Kidney (tissue), 14 donors: ENCODE data around the gene LXN. TPM values are rescaled to one million over a fixed set of nuclear protein-coding genes. Genes with fewer than 3 reads are reported as not detected.

Experiments
- DNase-seq, 5 donors: peaks; one replicate each; pipeline ENCODE4 v3.0.0-alpha.2; 2013 to 2020
- FAIRE-seq: peaks from 2 replicates; lab custom pipeline; 2012; peaks lifted over from hg19 to GRCh38; lab: Jason Lieb, UNC
- H3K27ac ChIP-seq, 2 donors: one replicate each; pipeline ENCODE4 v1.7.0; 2013; ENCODE audit warnings: low read depth in 2 of 2, low read length in 2 of 2, inconsistent platforms in 1 of 2
- H3K27me3 ChIP-seq: one replicate; pipeline ENCODE4 v1.7.1; 2013; ENCODE audit warnings: low read length, inconsistent platforms; ENCODE audit not compliant: control insufficient read depth, insufficient read depth
- H3K36me3 ChIP-seq, 3 donors: one replicate each; pipeline versions ENCODE4 v1.7.0 to v1.7.1; 2013; ENCODE audit warnings: low read length in 3 of 3, control low read depth in 1 of 3, inconsistent platforms in 1 of 3; ENCODE audit not compliant: insufficient read depth in 3 of 3, control insufficient read depth in 2 of 3
- H3K4me1 ChIP-seq, 3 donors: one replicate each; pipeline versions ENCODE4 v1.7.0 to v1.7.1; 2013; ENCODE audit warnings: low read length in 3 of 3, inconsistent platforms in 1 of 3, low read depth in 1 of 3; ENCODE audit not compliant: control insufficient read depth in 2 of 3, insufficient read depth in 2 of 3
- H3K4me3 ChIP-seq, 3 donors: one replicate each; pipeline versions ENCODE4 v1.7.0 to v1.8.1; 2013; ENCODE audit warnings: low read length in 3 of 3, control low read depth in 1 of 3, inconsistent platforms in 1 of 3
- H3K9ac ChIP-seq, 3 donors: one replicate each; pipeline versions ENCODE4 v1.7.0 to v1.7.1; 2013; ENCODE audit warnings: low read length in 3 of 3, control low read depth in 1 of 3, inconsistent platforms in 1 of 3
- H3K9me3 ChIP-seq, 3 donors: one replicate each; pipeline versions ENCODE4 v1.7.0 to v1.7.1; 2013; ENCODE audit warnings: low read length in 3 of 3, control low read depth in 1 of 3, inconsistent platforms in 1 of 3; ENCODE audit not compliant: control insufficient read depth in 2 of 3, insufficient read depth in 1 of 3
- intact Hi-C: fragments of 100-400 bp; cut with DNase I; formaldehyde crosslinking; loops from one replicate; pipeline ENCODE4 v1.11.1; 2022
- polyA plus RNA-seq: library from polyadenylated mRNA; stranded (reverse); fragments of 350-450 nt; fragmentation: Illumina TruSeq; extraction: RNeasy Lipid Tissue Mini Kit (QIAGEN cat#74804); gene quantifications from one replicate; pipeline ENCODE4 v1.2.3, GENCODE V29; 2014; ENCODE audit warnings: low read depth, low replicate concordance; ENCODE audit not compliant: insufficient read depth
- total RNA-seq: library from RNA; stranded (reverse); fragmentation: NEBNext Ultra II Directional; extraction: Animal tissue kit (Norgen Biotek cat#: 25700); gene quantifications from one replicate; pipeline ENCODE4 v1.2.1, GENCODE V29; 2021
- TF ChIP-seq, protein P1 (sequence below): IDR thresholded peaks from 3 replicates; pipeline ENCODE4 v1.5.1; 2012; ENCODE audit warnings: mild to moderate bottlenecking, moderate library complexity, borderline replicate concordance; ENCODE audit not compliant: insufficient read depth; ENCODE audit errors: extremely low read depth
- donor health status: control.
- donor health status: control.
- donor health status: control.
- donor health status: control.
- donor health status: control.
- donor health status: DM: yes; HTN: yes; CAD: no.
- donor health status: Normal renal cell carcinoma (clear cell type).

The LXN gene
- total and polyA plus RNA-seq, 2 donors from 2014 or later = 20.6 to 21.6 TPM

DNA sequence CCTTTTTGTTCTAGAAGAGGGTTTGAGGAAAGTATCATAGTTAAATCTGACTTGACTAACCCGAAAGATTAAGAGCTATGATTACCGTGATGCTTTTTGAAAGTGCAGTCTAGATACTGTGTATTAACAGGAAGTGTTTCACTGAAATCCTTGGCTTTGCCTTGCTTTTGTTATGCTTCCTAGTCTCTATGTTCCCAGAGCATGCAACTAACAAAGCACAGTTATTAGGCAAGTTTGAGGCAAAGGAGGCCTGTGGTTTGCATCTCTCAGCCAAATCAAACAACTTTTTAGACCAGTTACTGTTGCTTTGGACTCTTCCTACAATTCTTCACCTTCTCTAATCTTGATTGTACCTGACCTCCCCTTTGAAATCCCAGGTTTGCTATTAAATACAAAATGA lies 3.9 kb downstream of the LXN start:
- Histone ChIP-seq H3K9me3 (no peaks in the 10 kb centered on the region), H3K27me3 (no peaks in the 10 kb centered on the region), H3K36me3 (peaks cover 3 to 32% (median 22%) of the 10 kb centered on the region in 3 donors), H3K27ac (no peak overlapping the region), H3K9ac (no peak overlapping the region), H3K4me3 (no peak overlapping the region), H3K4me1 (peaks cover 0 to 10% (median 5%) of the 10 kb centered on the region in 3 donors)
- DNase-seq = no peak
- TF ChIP-seq, protein P1, sequence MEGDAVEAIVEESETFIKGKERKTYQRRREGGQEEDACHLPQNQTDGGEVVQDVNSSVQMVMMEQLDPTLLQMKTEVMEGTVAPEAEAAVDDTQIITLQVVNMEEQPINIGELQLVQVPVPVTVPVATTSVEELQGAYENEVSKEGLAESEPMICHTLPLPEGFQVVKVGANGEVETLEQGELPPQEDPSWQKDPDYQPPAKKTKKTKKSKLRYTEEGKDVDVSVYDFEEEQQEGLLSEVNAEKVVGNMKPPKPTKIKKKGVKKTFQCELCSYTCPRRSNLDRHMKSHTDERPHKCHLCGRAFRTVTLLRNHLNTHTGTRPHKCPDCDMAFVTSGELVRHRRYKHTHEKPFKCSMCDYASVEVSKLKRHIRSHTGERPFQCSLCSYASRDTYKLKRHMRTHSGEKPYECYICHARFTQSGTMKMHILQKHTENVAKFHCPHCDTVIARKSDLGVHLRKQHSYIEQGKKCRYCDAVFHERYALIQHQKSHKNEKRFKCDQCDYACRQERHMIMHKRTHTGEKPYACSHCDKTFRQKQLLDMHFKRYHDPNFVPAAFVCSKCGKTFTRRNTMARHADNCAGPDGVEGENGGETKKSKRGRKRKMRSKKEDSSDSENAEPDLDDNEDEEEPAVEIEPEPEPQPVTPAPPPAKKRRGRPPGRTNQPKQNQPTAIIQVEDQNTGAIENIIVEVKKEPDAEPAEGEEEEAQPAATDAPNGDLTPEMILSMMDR = no peak
- no peak for FAIRE-seq
- intact Hi-C loops = loop anchor here (10.0 kb wide), 1 partner anchor 126 kb away; no protein-coding TSS in a partner anchor

DNA sequence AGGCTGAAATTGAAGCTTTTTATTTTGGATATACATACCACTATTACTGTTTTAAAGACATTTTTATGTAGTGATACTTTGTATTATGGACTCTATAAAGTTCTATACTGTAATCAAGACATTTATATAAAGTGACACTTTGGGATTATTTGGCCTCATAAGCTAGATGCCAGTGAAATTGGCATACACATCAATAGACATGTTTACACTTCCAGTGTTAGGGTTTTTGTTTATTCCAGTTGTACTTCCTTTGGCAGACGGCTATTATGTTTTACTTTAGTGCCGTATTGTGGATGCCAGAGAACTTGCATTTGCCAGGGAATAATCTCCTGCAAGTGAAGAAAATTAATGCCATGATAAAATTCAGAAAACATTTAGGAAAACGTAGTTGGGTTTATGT lies 6.0 kb downstream of the LXN start:
- H3K4me3 ChIP-seq = no peak overlapping the region
- DNase-seq (no peak), FAIRE-seq (no peak)
- H3K36me3 ChIP-seq = peaks cover 3 to 37% (median 30%) of the 10 kb centered on the region in 3 donors
- H3K9me3 ChIP-seq = no peaks in the 10 kb centered on the region
- intact Hi-C loops = loop anchor here (10.0 kb wide), 1 partner anchor 128 kb away; no protein-coding TSS in a partner anchor
- peaks cover 0 to 2% (median 0%) of the 10 kb centered on the region in 3 donors for H3K4me1 ChIP-seq
- no peak overlapping the region for H3K27ac ChIP-seq
- H3K9ac ChIP-seq = no peak overlapping the region
- H3K27me3 ChIP-seq = no peaks in the 10 kb centered on the region
- TF ChIP-seq, protein P1 = no peak

DNA sequence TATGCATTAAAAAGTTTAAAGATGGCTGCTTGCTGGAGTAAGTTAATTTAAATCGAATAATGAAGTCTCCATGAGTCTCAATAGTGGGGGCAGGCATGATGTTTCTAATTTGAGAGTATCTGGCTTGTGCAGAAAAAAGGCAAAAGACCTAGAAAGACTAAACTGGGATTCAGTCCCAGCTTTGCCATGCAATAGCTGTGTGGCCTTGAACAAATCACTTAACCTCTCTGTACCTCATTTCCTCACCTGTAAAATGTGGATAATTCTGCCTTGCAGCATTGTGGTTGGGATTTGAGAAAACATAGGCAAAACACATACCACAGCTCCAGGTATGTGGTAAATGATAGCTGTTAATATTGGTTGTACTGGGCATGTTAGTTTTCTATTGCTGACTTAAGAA lies 8.6 kb downstream of the LXN start:
- H3K4me3 ChIP-seq = no peak overlapping the region
- H3K9me3 ChIP-seq = no peaks in the 10 kb centered on the region
- H3K27ac ChIP-seq = no peak overlapping the region
- H3K9ac ChIP-seq = no peak overlapping the region
- peaks cover 0 to 47% (median 36%) of the 10 kb centered on the region in 3 donors for H3K36me3 ChIP-seq
- no peak for DNase-seq
- intact Hi-C loops = loop anchor here (10.0 kb wide), 1 partner anchor 131 kb away; no protein-coding TSS in a partner anchor
- TF ChIP-seq, protein P1 = no peak
- no peak for FAIRE-seq
- no peaks in the 10 kb centered on the region for H3K4me1 ChIP-seq
- H3K27me3 ChIP-seq = no peaks in the 10 kb centered on the region

- Histone ChIP-seq H3K36me3 (peaks cover 0 to 49% (median 34%) of the 10 kb centered on the region in 3 donors), H3K4me3 (no peak overlapping the region), H3K27me3 (no peaks in the 10 kb centered on the region), H3K9ac (no peak overlapping the region), H3K4me1 (no peaks in the 10 kb centered on the region), H3K9me3 (no peaks in the 10 kb centered on the region), H3K27ac (no peak overlapping the region)
- intact Hi-C loops = loop anchor here (10.0 kb wide), 1 partner anchor 132 kb away; no protein-coding TSS in a partner anchor
- TF ChIP-seq, protein P1 = no peak
- DNase-seq (no peak), FAIRE-seq (no peak)
These were observed 9.2 kb downstream of the LXN start for GRCh38 chr3:158663246-158663645.
